Left ventricle myocardium superior (tissue), 1 donor: Measurements from ENCODE around the gene TNFAIP6. TPM values are rescaled to one million over a fixed set of nuclear protein-coding genes. Genes with fewer than 3 reads are reported as not detected.
"Not testable (repeated sequence)": the region's sequence is repeated elsewhere in the genome, so short reads cannot be mapped to it uniquely, and the experiment has no call there.

Source experiments
- ATAC-seq: fragments of 200-7000 bp; cut with Tn5 transposase; one replicate; pipeline ENCODE4 v1.9.1; 2020; ENCODE audit warnings: mild to moderate bottlenecking, moderate library complexity
- DNase-seq: peaks from one replicate; pipeline ENCODE4 v3.0.0-alpha.2; 2020
- intact Hi-C: fragments of 100-400 bp; cut with micrococcal nuclease; formaldehyde crosslinking; loops from one replicate; pipeline ENCODE4 v1.11.0; 2022
- microRNA-seq: library from miRNA; unstranded; fragments of <30 nt; microRNA quantifications from one replicate; pipeline ENCODE4 v1.2.0, GENCODE V29; 2020; ENCODE audit warnings: borderline number of aligned reads
- total RNA-seq: library from RNA; stranded (reverse); fragmentation: NEBNext Ultra II Directional; extraction: Animal tissue kit (Norgen Biotek cat#: 25700); gene quantifications from one replicate; pipeline ENCODE4 v1.2.1, GENCODE V29; 2021
- donor health status: DM: no; HTN: yes; CAD: no; lungs with severe emphysema.

TNFAIP6 gene
- total RNA-seq, 1 donor from 2014 or later = 2.4 TPM

- DNase-seq (no peak), ATAC-seq (no peak)
- intact Hi-C loops = no loop called here
Measured at GRCh38 chr2:151408788-151409600, 51.6 kb downstream of the TNFAIP6 start.

GRCh38 chr2:151409601-151410484 is 52.5 kb downstream of the TNFAIP6 start, which contains the start of gene RIF1:
Gene RIF1 (plus strand): TSS chr2:151409902. CDS start chr2:151410424, 522 bp downstream.
- DNase-seq (peak; percentile 90), ATAC-seq (peak; percentile 99)
- intact Hi-C loops = no loop called here

GRCh38 chr2:151410485-151410834 is 53.1 kb downstream of the TNFAIP6 start:
- intact Hi-C loops = no loop called here
- ATAC-seq (peak; percentile 34), DNase-seq (no peak)

DNA sequence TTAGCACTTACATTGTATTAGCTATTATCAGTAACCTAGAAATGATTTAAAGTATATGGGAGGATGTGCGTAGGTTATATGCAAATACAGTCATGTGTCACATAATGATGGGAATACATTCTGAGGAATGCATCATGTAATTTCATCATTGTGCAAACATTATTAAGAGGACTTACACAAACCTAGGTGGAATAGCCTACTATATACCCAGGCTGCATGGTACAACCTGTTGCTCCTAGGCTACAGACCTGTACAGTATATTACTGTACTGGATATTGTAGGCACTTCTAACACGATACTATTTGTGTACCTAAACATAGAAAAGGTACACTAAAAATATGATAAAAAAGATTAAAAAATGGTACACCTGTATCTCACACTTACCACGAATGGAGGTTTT is 60.3 kb downstream of the TNFAIP6 start:
- no peak for DNase-seq
- intact Hi-C loops = no loop called here
- no peak for ATAC-seq

- DNase-seq, intact Hi-C loops, ATAC-seq: not testable (repeated sequence)
Measured at GRCh38 chr2:151421681-151422080, 64.3 kb downstream of the TNFAIP6 start.

- intact Hi-C loops = no loop called here
- ATAC-seq = no peak
- DNase-seq = no peak
Measured at GRCh38 chr2:151422917-151423439, 65.6 kb downstream of the TNFAIP6 start.

DNA sequence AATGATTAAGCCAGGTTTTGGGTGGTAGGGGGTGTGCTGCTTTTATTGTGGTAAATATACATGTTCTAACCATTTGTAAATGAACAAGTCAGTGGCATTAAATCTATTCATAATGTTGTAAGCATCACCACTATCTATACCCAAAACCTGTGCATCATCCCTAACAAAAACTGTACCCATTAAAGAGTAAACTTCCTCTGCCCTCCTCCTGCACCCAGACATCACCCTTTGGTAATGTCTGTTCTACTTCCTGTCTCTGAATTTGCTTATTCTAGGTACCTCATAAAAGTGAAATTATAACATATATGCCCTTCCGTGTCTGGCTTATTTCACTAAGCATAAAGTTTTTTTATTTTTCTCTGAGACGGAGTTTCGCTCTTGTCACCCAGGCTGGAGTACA is 66.4 kb downstream of the TNFAIP6 start:
- no peak for ATAC-seq
- intact Hi-C loops = no loop called here

More for the DNA sequence above, 66.4 kb downstream of the TNFAIP6 start:
- no peak for DNase-seq

Small RNAs within 50 kb of the gene (microRNA-seq; reads per million reads assigned to microRNA genes)
- gene MIR4773-1 (not detected), gene MIR4773-2 (not detected)

Other genes with a start within 250 kb of the TNFAIP6 start
- gene RBM43, start 95.7 kb upstream of the TNFAIP6 start, total RNA-seq = 2.2 TPM
- gene NMI, start 67.9 kb upstream of the TNFAIP6 start, total RNA-seq = 3.9 TPM
- 16.3 TPM for gene RIF1, start 52.3 kb downstream of the TNFAIP6 start, total RNA-seq